Measurements from ENCODE around the gene MAN2B1.

DNA sequence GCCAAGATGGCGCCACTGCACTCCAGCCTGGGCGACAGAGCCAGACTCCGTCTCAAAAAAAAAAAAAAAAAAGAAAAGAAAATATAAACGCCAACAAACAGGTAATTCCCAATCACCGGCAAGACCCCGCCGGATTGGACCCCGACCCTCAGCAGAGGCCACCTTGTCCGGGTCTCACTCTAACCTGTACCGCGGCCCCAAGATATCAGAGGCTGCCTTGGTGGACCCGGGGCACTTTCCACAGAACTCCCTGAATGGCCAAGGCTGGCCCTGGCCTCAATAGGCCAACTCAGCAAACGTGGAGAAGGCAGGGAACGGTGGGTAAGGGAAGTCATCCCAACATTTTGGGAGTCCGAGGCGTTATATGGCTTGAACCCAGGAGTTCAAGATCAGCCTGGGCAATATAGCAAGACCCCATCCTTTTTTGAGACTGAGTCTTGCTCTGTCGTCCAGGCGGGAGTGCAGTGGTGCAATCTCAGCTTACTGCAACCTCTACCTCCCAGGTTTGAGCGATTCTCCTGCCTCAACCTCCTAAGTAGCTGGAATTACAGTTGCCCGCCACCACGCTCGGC, 27.8 kb downstream of the MAN2B1 start:
- TF ChIP-seq, protein P1, sequence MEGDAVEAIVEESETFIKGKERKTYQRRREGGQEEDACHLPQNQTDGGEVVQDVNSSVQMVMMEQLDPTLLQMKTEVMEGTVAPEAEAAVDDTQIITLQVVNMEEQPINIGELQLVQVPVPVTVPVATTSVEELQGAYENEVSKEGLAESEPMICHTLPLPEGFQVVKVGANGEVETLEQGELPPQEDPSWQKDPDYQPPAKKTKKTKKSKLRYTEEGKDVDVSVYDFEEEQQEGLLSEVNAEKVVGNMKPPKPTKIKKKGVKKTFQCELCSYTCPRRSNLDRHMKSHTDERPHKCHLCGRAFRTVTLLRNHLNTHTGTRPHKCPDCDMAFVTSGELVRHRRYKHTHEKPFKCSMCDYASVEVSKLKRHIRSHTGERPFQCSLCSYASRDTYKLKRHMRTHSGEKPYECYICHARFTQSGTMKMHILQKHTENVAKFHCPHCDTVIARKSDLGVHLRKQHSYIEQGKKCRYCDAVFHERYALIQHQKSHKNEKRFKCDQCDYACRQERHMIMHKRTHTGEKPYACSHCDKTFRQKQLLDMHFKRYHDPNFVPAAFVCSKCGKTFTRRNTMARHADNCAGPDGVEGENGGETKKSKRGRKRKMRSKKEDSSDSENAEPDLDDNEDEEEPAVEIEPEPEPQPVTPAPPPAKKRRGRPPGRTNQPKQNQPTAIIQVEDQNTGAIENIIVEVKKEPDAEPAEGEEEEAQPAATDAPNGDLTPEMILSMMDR (conservative IDR thresholded peaks at IDR 0.05 in 1 of 2, IDR thresholded peaks at IDR 0.05 in 1 of 2; ENCODE audit: extremely low read depth in 1 of 2, insufficient read depth in 1 of 2, low read depth in 1 of 2, low read length in 2 of 2), result no peak
- no peak for TF ChIP-seq EZH2 (IDR thresholded peaks at IDR 0.05; ENCODE audit: borderline replicate concordance, low read length)

Data from mammary epithelial cell (primary cell).